WTC11 (cell line): ENCODE data around the gene DCTN2. TPM values are rescaled to one million over a fixed set of nuclear protein-coding genes. Genes with fewer than 3 reads are reported as not detected.

ENCODE experiments used
- ATF1 ChIP-seq: sonication (generic); formaldehyde crosslinking; IDR thresholded peaks from 2 replicates; pipeline ENCODE4 v1.8.1; 2023; ENCODE audit warnings: mild to moderate bottlenecking, moderate library complexity, missing genetic modification reagents
- CBFB ChIP-seq: sonication (generic); formaldehyde crosslinking; IDR thresholded peaks from 2 replicates; pipeline ENCODE4 v1.8.1; 2022; ENCODE audit warnings: mild to moderate bottlenecking, low read depth, missing genetic modification reagents
- CREB1 ChIP-seq: sonication (generic); formaldehyde crosslinking; IDR thresholded peaks from 2 replicates; pipeline ENCODE4 v1.8.0; 2023; ENCODE audit warnings: mild to moderate bottlenecking, missing genetic modification reagents
- CREM ChIP-seq: sonication (generic); formaldehyde crosslinking; IDR thresholded peaks from 2 replicates; pipeline ENCODE4 v1.8.1; 2022; ENCODE audit warnings: mild to moderate bottlenecking, missing genetic modification reagents, moderate library complexity
- EMX1 ChIP-seq: fragments of 250-450 bp; sonication (Bioruptor Pico); IDR thresholded peaks from 2 replicates; pipeline ENCODE4 v1.8.0; 2021; ENCODE audit warnings: mild to moderate bottlenecking
- FOXJ3 ChIP-seq: sonication (generic); formaldehyde crosslinking; IDR thresholded peaks from 2 replicates; pipeline ENCODE4 v1.9.0; 2021; ENCODE audit warnings: missing genetic modification reagents, mild to moderate bottlenecking, borderline replicate concordance
- FOXP1 ChIP-seq: sonication (generic); formaldehyde crosslinking; IDR thresholded peaks from 2 replicates; pipeline ENCODE4 v1.8.0; 2022; ENCODE audit warnings: missing genetic modification reagents, mild to moderate bottlenecking, moderate library complexity, borderline replicate concordance
- GRHL2 ChIP-seq: fragments of 250-450 bp; sonication (Bioruptor Pico); IDR thresholded peaks from 2 replicates; pipeline ENCODE4 v1.8.0; 2022; ENCODE audit warnings: mild to moderate bottlenecking, moderate library complexity; ENCODE audit not compliant: insufficient replicate concordance, severe bottlenecking
- NFATC4 ChIP-seq: fragments of 250-450 bp; sonication (Bioruptor Pico); IDR thresholded peaks from 2 replicates; pipeline ENCODE4 v1.9.0; 2021; ENCODE audit warnings: mild to moderate bottlenecking
- NR2C2 ChIP-seq: sonication (generic); formaldehyde crosslinking; IDR thresholded peaks from 2 replicates; pipeline ENCODE4 v1.8.0; 2022; ENCODE audit warnings: mild to moderate bottlenecking, missing genetic modification reagents
- SOX15 ChIP-seq: fragments of 250-450 bp; sonication (Bioruptor Pico); IDR thresholded peaks from 2 replicates; pipeline ENCODE4 v1.9.0; 2021; ENCODE audit warnings: mild to moderate bottlenecking
- TEAD1 ChIP-seq: sonication (generic); formaldehyde crosslinking; IDR thresholded peaks from 2 replicates; pipeline ENCODE4 v1.8.0; 2022; ENCODE audit warnings: mild to moderate bottlenecking, missing genetic modification reagents
- TEAD4 ChIP-seq: sonication (generic); formaldehyde crosslinking; IDR thresholded peaks from 2 replicates; pipeline ENCODE4 v1.8.0; 2022; ENCODE audit warnings: mild to moderate bottlenecking, missing genetic modification reagents
- ZNF138 ChIP-seq: sonication (generic); formaldehyde crosslinking; conservative IDR thresholded peaks from 2 replicates; pipeline ENCODE4 v1.8.1; 2022; ENCODE audit warnings: mild to moderate bottlenecking, moderate library complexity, missing genetic modification reagents
- ZNF219 ChIP-seq: sonication (generic); formaldehyde crosslinking; IDR thresholded peaks from 2 replicates; pipeline ENCODE4 v1.8.0; 2023; ENCODE audit warnings: missing genetic modification reagents, mild to moderate bottlenecking, borderline replicate concordance
- ZNF423 ChIP-seq: fragments of 250-450 bp; sonication (Bioruptor Pico); IDR thresholded peaks from 2 replicates; pipeline ENCODE4 v2.1.2; 2022; ENCODE audit warnings: mild to moderate bottlenecking, moderate library complexity
- total RNA-seq: library from RNA; stranded (reverse); gene quantifications from 3 replicates; pipeline ENCODE4 v1.2.3, GENCODE V29; 2021
- TF ChIP-seq, protein P1 (sequence below): sonication (generic); formaldehyde crosslinking; IDR thresholded peaks from 2 replicates; pipeline ENCODE4 v1.8.1; 2022; ENCODE audit warnings: mild to moderate bottlenecking, missing genetic modification reagents, moderate library complexity, borderline replicate concordance
- TF ChIP-seq, protein P2 (sequence below): fragments of 250-450 bp; sonication (Bioruptor Pico); IDR thresholded peaks from 2 replicates; pipeline ENCODE4 v1.9.0; 2021; ENCODE audit warnings: mild to moderate bottlenecking
- TF ChIP-seq, protein P3 (sequence below): sonication (generic); formaldehyde crosslinking; IDR thresholded peaks from 2 replicates; pipeline ENCODE4 v1.8.0; 2022; ENCODE audit warnings: mild to moderate bottlenecking, missing genetic modification reagents
- TF ChIP-seq, protein P4 (sequence below): sonication (generic); formaldehyde crosslinking; conservative IDR thresholded peaks from 2 replicates; pipeline ENCODE4 v1.8.1; 2022; ENCODE audit warnings: mild to moderate bottlenecking, missing genetic modification reagents
- TF ChIP-seq, protein P5 (sequence below): sonication (generic); formaldehyde crosslinking; IDR thresholded peaks from 2 replicates; pipeline ENCODE4 v1.8.1; 2022; ENCODE audit warnings: mild to moderate bottlenecking, moderate library complexity, missing genetic modification reagents
- TF ChIP-seq, protein P6 (sequence below): sonication (generic); formaldehyde crosslinking; IDR thresholded peaks from 2 replicates; pipeline ENCODE4 v1.8.1; 2023; ENCODE audit warnings: mild to moderate bottlenecking, missing genetic modification reagents
- TF ChIP-seq, protein P7 (sequence below): sonication (generic); formaldehyde crosslinking; IDR thresholded peaks from 2 replicates; pipeline ENCODE4 v1.8.1; 2023; ENCODE audit warnings: mild to moderate bottlenecking, missing genetic modification reagents, moderate library complexity
- TF ChIP-seq, protein P8 (sequence below): fragments of 200-600 bp; IDR thresholded peaks from 2 replicates; pipeline ENCODE4 v1.8.0; 2022; ENCODE audit warnings: antibody characterized with exemption

The DCTN2 gene
- total RNA-seq, 1 experiment from 2014 or later = 93.5 TPM

DNA sequence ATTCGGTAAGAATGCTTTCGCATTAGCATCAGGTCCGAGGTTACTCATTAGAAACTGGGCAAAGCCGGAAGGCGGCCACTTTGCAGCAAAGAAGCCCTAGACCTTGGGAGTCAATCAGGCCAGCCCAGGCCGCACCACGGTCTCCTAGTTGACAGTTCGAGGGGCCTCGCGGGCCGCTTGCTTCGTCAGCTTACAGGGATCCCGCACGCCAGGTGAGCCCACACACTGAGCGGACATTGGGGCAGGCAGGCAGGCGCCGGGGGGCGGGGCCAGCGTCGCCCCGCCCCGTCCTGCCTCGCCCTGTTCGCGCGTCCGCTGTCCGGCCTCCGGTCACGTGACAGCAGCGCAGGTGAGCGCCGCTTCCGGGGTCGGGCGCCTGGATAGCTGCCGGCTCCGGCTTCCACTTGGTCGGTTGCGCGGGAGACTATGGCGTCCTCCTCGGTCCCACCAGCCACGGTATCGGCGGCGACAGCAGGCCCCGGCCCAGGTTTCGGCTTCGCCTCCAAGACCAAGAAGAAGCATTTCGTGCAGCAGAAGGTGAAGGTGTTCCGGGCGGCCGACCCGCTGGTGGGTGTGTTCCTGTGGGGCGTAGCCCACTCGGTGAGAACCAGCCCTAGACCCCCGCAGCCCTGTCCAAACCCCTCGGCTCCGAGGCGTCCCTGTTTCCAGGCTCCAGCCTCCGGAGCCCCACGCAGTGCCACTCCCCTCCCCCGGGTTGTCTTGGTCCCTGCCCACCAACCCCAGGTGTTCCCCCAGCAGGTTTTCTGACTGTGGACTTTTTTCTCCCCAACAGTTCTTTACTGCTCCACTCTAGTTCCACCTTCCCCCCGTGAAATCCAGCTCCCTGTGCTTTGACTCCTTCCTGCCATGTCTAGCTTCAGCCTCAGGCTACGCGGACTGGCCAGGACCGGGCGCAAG is 44.1 kb upstream of the DCTN2 start, which contains the start of gene PIP4K2C (continued):
- TF ChIP-seq NR2C2 (CRISPR knock-in tag) (no peak), FOXP1 (CRISPR knock-in tag) (peak; percentile 41; the same call in 1 of the 2 replicates), ZNF219 (CRISPR knock-in tag) (no peak), ATF1 (no peak), TEAD1 (CRISPR knock-in tag) (no peak; the same call in 1 of the 2 replicates), NFATC4 (CRISPR knock-in tag) (no peak), CREB1 (CRISPR knock-in tag) (no peak), CREM (CRISPR knock-in tag) (no peak; the same call in 1 of the 2 replicates), TEAD4 (CRISPR knock-in tag) (no peak), ZNF423 (CRISPR knock-in tag) (no peak), GRHL2 (no peak), CBFB (CRISPR knock-in tag) (no peak), EMX1 (no peak), FOXJ3 (no peak), ZNF138 (no peak), SOX15 (no peak)
- TF ChIP-seq, protein P1, sequence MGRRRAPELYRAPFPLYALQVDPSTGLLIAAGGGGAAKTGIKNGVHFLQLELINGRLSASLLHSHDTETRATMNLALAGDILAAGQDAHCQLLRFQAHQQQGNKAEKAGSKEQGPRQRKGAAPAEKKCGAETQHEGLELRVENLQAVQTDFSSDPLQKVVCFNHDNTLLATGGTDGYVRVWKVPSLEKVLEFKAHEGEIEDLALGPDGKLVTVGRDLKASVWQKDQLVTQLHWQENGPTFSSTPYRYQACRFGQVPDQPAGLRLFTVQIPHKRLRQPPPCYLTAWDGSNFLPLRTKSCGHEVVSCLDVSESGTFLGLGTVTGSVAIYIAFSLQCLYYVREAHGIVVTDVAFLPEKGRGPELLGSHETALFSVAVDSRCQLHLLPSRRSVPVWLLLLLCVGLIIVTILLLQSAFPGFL (CRISPR knock-in tag) = no peak
- TF ChIP-seq, protein P2, sequence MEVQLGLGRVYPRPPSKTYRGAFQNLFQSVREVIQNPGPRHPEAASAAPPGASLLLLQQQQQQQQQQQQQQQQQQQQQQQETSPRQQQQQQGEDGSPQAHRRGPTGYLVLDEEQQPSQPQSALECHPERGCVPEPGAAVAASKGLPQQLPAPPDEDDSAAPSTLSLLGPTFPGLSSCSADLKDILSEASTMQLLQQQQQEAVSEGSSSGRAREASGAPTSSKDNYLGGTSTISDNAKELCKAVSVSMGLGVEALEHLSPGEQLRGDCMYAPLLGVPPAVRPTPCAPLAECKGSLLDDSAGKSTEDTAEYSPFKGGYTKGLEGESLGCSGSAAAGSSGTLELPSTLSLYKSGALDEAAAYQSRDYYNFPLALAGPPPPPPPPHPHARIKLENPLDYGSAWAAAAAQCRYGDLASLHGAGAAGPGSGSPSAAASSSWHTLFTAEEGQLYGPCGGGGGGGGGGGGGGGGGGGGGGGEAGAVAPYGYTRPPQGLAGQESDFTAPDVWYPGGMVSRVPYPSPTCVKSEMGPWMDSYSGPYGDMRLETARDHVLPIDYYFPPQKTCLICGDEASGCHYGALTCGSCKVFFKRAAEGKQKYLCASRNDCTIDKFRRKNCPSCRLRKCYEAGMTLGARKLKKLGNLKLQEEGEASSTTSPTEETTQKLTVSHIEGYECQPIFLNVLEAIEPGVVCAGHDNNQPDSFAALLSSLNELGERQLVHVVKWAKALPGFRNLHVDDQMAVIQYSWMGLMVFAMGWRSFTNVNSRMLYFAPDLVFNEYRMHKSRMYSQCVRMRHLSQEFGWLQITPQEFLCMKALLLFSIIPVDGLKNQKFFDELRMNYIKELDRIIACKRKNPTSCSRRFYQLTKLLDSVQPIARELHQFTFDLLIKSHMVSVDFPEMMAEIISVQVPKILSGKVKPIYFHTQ (CRISPR knock-in tag) = no peak
- TF ChIP-seq, protein P3, sequence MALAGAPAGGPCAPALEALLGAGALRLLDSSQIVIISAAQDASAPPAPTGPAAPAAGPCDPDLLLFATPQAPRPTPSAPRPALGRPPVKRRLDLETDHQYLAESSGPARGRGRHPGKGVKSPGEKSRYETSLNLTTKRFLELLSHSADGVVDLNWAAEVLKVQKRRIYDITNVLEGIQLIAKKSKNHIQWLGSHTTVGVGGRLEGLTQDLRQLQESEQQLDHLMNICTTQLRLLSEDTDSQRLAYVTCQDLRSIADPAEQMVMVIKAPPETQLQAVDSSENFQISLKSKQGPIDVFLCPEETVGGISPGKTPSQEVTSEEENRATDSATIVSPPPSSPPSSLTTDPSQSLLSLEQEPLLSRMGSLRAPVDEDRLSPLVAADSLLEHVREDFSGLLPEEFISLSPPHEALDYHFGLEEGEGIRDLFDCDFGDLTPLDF (CRISPR knock-in tag) = peak; percentile 30; the same call in 1 of the 2 replicates
- TF ChIP-seq, protein P4, sequence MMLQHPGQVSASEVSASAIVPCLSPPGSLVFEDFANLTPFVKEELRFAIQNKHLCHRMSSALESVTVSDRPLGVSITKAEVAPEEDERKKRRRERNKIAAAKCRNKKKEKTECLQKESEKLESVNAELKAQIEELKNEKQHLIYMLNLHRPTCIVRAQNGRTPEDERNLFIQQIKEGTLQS (CRISPR knock-in tag) = no peak
- TF ChIP-seq, protein P5, sequence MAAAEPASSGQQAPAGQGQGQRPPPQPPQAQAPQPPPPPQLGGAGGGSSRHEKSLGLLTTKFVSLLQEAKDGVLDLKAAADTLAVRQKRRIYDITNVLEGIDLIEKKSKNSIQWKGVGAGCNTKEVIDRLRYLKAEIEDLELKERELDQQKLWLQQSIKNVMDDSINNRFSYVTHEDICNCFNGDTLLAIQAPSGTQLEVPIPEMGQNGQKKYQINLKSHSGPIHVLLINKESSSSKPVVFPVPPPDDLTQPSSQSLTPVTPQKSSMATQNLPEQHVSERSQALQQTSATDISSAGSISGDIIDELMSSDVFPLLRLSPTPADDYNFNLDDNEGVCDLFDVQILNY = peak; percentile 97
- TF ChIP-seq, protein P6, sequence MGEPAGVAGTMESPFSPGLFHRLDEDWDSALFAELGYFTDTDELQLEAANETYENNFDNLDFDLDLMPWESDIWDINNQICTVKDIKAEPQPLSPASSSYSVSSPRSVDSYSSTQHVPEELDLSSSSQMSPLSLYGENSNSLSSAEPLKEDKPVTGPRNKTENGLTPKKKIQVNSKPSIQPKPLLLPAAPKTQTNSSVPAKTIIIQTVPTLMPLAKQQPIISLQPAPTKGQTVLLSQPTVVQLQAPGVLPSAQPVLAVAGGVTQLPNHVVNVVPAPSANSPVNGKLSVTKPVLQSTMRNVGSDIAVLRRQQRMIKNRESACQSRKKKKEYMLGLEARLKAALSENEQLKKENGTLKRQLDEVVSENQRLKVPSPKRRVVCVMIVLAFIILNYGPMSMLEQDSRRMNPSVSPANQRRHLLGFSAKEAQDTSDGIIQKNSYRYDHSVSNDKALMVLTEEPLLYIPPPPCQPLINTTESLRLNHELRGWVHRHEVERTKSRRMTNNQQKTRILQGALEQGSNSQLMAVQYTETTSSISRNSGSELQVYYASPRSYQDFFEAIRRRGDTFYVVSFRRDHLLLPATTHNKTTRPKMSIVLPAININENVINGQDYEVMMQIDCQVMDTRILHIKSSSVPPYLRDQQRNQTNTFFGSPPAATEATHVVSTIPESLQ (CRISPR knock-in tag) = no peak
- TF ChIP-seq, protein P7, sequence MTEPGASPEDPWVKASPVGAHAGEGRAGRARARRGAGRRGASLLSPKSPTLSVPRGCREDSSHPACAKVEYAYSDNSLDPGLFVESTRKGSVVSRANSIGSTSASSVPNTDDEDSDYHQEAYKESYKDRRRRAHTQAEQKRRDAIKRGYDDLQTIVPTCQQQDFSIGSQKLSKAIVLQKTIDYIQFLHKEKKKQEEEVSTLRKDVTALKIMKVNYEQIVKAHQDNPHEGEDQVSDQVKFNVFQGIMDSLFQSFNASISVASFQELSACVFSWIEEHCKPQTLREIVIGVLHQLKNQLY (CRISPR knock-in tag) = no peak
- TF ChIP-seq, protein P8, sequence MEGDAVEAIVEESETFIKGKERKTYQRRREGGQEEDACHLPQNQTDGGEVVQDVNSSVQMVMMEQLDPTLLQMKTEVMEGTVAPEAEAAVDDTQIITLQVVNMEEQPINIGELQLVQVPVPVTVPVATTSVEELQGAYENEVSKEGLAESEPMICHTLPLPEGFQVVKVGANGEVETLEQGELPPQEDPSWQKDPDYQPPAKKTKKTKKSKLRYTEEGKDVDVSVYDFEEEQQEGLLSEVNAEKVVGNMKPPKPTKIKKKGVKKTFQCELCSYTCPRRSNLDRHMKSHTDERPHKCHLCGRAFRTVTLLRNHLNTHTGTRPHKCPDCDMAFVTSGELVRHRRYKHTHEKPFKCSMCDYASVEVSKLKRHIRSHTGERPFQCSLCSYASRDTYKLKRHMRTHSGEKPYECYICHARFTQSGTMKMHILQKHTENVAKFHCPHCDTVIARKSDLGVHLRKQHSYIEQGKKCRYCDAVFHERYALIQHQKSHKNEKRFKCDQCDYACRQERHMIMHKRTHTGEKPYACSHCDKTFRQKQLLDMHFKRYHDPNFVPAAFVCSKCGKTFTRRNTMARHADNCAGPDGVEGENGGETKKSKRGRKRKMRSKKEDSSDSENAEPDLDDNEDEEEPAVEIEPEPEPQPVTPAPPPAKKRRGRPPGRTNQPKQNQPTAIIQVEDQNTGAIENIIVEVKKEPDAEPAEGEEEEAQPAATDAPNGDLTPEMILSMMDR = no peak
